ENCODE data around the gene CENATAC. TPM values are rescaled to one million over a fixed set of nuclear protein-coding genes. Genes with fewer than 3 reads are reported as not detected.

The CENATAC gene
- total and polyA plus RNA-seq, 9 of the 15 experiments (the other 6 are each of a cell fraction or from before 2014, with no cell fraction given) = 2.4 to 25.5 (median 13.7) TPM

DNA sequence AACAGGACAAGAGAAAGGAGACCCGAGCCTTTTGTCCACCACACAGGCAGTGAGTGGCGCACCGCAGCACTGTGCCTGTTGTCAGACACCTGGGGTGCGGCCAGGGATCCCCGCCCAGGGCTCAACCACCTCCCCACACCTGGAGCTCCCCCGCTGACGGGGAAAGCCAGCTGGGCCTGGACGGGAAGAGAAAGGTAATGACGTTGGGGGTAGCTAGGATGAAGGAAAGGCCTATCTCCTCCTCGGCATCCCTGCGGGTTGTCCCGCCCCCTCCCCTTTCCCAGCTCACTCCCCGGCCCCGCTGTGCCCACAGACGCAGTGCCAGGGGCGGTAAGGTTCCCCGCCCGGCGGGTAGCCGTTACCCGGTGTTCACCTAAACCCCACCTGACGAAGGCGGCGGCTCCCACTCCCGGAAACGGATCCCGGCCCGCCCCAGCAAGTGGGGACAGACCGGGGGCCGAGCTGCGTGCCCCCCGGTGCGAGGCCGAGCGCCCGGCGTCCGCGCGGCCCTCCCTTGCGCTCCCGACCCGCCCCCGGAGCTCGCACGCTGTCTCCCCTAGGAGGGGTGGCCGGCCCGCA is 58.6 kb downstream of the CENATAC start (continued):
- TF ChIP-seq RREB1 (CRISPR knock-in tag; IDR thresholded peaks at IDR 0.05) (0 out of 2 replicates have a peak, but pooled peaks have one; percentile 36), ZNF444 (CRISPR knock-in tag; IDR thresholded peaks at IDR 0.05) (no peak), PKNOX1 (IDR thresholded peaks at IDR 0.05) (no peak), POLR2G (IDR thresholded peaks at IDR 0.05; ENCODE audit: low read depth, low read length) (no peak), TBL1XR1 (IDR thresholded peaks at IDR 0.05; ENCODE audit: low read length in 2 of 2) (no peak), EWSR1 (IDR thresholded peaks at IDR 0.05; ENCODE audit: borderline replicate concordance, low read depth, partially characterized antibody) (no peak), E2F3 (CRISPR knock-in tag; IDR thresholded peaks at IDR 0.05) (no peak), ZBTB12 (CRISPR knock-in tag; IDR thresholded peaks at IDR 0.05) (no peak), ZNF124 (CRISPR knock-in tag; IDR thresholded peaks at IDR 0.05) (no peak), ZC3H8 (IDR thresholded peaks at IDR 0.05) (no peak), BRF2 (IDR thresholded peaks at IDR 0.05; ENCODE audit: borderline replicate concordance, insufficient read depth, insufficient read length) (no peak), U2AF1 (optimal IDR thresholded peaks at IDR 0.05; ENCODE audit: low read depth, low read length) (no peak)
- TF ChIP-seq, protein P1, sequence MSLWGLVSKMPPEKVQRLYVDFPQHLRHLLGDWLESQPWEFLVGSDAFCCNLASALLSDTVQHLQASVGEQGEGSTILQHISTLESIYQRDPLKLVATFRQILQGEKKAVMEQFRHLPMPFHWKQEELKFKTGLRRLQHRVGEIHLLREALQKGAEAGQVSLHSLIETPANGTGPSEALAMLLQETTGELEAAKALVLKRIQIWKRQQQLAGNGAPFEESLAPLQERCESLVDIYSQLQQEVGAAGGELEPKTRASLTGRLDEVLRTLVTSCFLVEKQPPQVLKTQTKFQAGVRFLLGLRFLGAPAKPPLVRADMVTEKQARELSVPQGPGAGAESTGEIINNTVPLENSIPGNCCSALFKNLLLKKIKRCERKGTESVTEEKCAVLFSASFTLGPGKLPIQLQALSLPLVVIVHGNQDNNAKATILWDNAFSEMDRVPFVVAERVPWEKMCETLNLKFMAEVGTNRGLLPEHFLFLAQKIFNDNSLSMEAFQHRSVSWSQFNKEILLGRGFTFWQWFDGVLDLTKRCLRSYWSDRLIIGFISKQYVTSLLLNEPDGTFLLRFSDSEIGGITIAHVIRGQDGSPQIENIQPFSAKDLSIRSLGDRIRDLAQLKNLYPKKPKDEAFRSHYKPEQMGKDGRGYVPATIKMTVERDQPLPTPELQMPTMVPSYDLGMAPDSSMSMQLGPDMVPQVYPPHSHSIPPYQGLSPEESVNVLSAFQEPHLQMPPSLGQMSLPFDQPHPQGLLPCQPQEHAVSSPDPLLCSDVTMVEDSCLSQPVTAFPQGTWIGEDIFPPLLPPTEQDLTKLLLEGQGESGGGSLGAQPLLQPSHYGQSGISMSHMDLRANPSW (CRISPR knock-in tag; IDR thresholded peaks at IDR 0.05) = 0 out of 2 replicates have a peak, but pooled peaks have one; percentile 62
- TF ChIP-seq, protein P2, sequence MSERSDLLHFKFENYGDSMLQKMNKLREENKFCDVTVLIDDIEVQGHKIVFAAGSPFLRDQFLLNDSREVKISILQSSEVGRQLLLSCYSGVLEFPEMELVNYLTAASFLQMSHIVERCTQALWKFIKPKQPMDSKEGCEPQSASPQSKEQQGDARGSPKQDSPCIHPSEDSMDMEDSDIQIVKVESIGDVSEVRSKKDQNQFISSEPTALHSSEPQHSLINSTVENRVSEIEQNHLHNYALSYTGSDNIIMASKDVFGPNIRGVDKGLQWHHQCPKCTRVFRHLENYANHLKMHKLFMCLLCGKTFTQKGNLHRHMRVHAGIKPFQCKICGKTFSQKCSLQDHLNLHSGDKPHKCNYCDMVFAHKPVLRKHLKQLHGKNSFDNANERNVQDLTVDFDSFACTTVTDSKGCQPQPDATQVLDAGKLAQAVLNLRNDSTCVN (CRISPR knock-in tag; IDR thresholded peaks at IDR 0.05) = no peak
